Measurements from ENCODE around the gene ZKSCAN7.
A peak's percentile ranks its signal among the peaks of the same experiment; 100 is the strongest.
"Not testable (repeated sequence)": the region's sequence is repeated elsewhere in the genome, so short reads cannot be mapped to it uniquely, and the experiment has no call there.

The ZKSCAN7 gene

DNA sequence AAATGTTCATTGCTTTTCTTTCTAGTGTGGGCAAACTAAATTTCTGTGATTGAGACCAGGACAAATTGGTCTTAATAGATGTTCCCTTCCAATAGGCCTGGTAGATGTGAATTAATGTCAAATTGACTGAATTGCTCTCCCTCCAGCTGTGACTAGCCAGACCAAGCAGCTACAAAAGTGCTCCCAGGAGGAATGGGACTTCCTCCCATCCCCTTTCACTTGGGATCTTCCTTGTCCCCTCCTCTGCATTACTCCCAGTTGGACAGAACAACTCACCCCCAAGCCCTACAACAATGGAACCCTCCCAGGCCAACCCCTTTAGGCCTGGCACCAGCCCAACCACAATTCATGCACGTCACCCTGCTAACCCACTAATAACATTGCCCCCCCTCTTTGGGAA, 19.6 kb upstream of the ZKSCAN7 start:
- Histone ChIP-seq H3K36me3 (ENCODE audit: control insufficient read depth, insufficient read depth, low read length) (no peaks in the 10 kb centered on the region), H3K4me2 (ENCODE audit: low read length) (no peak overlapping the region), H3K79me2 (no peaks in the 10 kb centered on the region), H3K27ac (no peak overlapping the region), H2AFZ (no peak overlapping the region), H3K4me1 (no peaks in the 10 kb centered on the region), H3K27me3 (ENCODE audit: control insufficient read depth, insufficient read depth, low read length) (no peaks in the 10 kb centered on the region), H3K9me3 (ENCODE audit: control insufficient read depth, low read length) (no peaks in the 10 kb centered on the region), H3K9ac (no peak overlapping the region), H3K4me3 (ENCODE audit: low read depth, low read length) (no peak overlapping the region)
- TF ChIP-seq, protein P1, sequence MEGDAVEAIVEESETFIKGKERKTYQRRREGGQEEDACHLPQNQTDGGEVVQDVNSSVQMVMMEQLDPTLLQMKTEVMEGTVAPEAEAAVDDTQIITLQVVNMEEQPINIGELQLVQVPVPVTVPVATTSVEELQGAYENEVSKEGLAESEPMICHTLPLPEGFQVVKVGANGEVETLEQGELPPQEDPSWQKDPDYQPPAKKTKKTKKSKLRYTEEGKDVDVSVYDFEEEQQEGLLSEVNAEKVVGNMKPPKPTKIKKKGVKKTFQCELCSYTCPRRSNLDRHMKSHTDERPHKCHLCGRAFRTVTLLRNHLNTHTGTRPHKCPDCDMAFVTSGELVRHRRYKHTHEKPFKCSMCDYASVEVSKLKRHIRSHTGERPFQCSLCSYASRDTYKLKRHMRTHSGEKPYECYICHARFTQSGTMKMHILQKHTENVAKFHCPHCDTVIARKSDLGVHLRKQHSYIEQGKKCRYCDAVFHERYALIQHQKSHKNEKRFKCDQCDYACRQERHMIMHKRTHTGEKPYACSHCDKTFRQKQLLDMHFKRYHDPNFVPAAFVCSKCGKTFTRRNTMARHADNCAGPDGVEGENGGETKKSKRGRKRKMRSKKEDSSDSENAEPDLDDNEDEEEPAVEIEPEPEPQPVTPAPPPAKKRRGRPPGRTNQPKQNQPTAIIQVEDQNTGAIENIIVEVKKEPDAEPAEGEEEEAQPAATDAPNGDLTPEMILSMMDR (IDR thresholded peaks at IDR 0.05), result no peak

DNA sequence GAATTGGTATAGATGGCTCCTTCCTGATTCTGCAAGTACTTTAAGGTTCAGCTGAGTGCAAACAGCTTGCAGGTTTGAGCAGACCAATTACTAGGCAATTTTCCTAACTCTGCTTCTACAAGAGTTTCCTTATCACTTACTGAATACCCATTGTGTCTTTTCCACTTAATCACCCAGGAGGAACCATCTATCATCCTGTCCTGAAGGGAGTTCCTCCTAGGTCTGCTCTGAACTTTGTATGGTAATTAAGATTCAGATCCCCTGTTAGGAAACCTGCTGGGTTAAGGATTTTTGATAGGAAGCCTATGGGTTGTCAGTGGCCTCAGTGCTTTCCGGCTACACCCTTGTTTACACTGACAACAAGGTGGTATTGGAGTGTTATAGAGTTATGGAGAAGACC, 10.2 kb upstream of the ZKSCAN7 start:
- not testable (repeated sequence) for H3K9ac ChIP-seq; H3K79me2 ChIP-seq; H3K4me1 ChIP-seq; H3K4me3 ChIP-seq (ENCODE audit: low read depth, low read length); H3K27ac ChIP-seq; H3K36me3 ChIP-seq (ENCODE audit: control insufficient read depth, insufficient read depth, low read length); H3K27me3 ChIP-seq (ENCODE audit: control insufficient read depth, insufficient read depth, low read length); H3K4me2 ChIP-seq (ENCODE audit: low read length); H3K9me3 ChIP-seq (ENCODE audit: control insufficient read depth, low read length); H2AFZ ChIP-seq

- H3K27me3 ChIP-seq (ENCODE audit: control insufficient read depth, insufficient read depth, low read length), result no peaks in the 10 kb centered on the region
- no peaks in the 10 kb centered on the region for H3K79me2 ChIP-seq
- H3K36me3 ChIP-seq (ENCODE audit: control insufficient read depth, insufficient read depth, low read length), result peaks cover 2% of the 10 kb centered on the region
- TF ChIP-seq, protein P1 (IDR thresholded peaks at IDR 0.05), result no peak
- H2AFZ ChIP-seq, result peak overlapping the region; percentile 100
- peak overlapping the region; percentile 75 for H3K4me3 ChIP-seq (ENCODE audit: low read depth, low read length)
- peak overlapping the region; percentile 81 for H3K4me2 ChIP-seq (ENCODE audit: low read length)
- peaks cover 5% of the 10 kb centered on the region for H3K9me3 ChIP-seq (ENCODE audit: control insufficient read depth, low read length)
- peak overlapping the region; percentile 84 for H3K27ac ChIP-seq
- H3K9ac ChIP-seq, result no peak overlapping the region
- peaks cover 11% of the 10 kb centered on the region for H3K4me1 ChIP-seq
Observed at GRCh38 chr3:44555723-44556122, 730 bp downstream of the ZKSCAN7 start.

- Histone ChIP-seq H2AFZ (no peak overlapping the region), H3K27ac (no peak overlapping the region), H3K9me3 (ENCODE audit: control insufficient read depth, low read length) (peaks cover 5% of the 10 kb centered on the region), H3K27me3 (ENCODE audit: control insufficient read depth, insufficient read depth, low read length) (no peaks in the 10 kb centered on the region), H3K9ac (no peak overlapping the region), H3K36me3 (ENCODE audit: control insufficient read depth, insufficient read depth, low read length) (peaks cover 2% of the 10 kb centered on the region), H3K4me2 (ENCODE audit: low read length) (no peak overlapping the region), H3K79me2 (no peaks in the 10 kb centered on the region), H3K4me1 (peaks cover 11% of the 10 kb centered on the region), H3K4me3 (ENCODE audit: low read depth, low read length) (no peak overlapping the region)
- TF ChIP-seq, protein P1 (IDR thresholded peaks at IDR 0.05), result no peak
Observed at GRCh38 chr3:44557074-44557473, 2.1 kb downstream of the ZKSCAN7 start.

GRCh38 chr3:44561076-44561475, 6.1 kb downstream of the ZKSCAN7 start:
- no peak overlapping the region for H2AFZ ChIP-seq
- no peak overlapping the region for H3K4me3 ChIP-seq (ENCODE audit: low read depth, low read length)
- H3K36me3 ChIP-seq (ENCODE audit: control insufficient read depth, insufficient read depth, low read length), result no peaks in the 10 kb centered on the region
- H3K27me3 ChIP-seq (ENCODE audit: control insufficient read depth, insufficient read depth, low read length), result no peaks in the 10 kb centered on the region
- TF ChIP-seq, protein P1 (IDR thresholded peaks at IDR 0.05), result no peak
- H3K9ac ChIP-seq, result no peak overlapping the region
- no peak overlapping the region for H3K27ac ChIP-seq
- no peaks in the 10 kb centered on the region for H3K79me2 ChIP-seq
- H3K4me2 ChIP-seq (ENCODE audit: low read length), result no peak overlapping the region
- H3K9me3 ChIP-seq (ENCODE audit: control insufficient read depth, low read length), result no peaks in the 10 kb centered on the region
- H3K4me1 ChIP-seq, result peaks cover 2% of the 10 kb centered on the region
